ENCODE data around the gene LRCH3.

- TF ChIP-seq CTCF (IDR thresholded peaks at IDR 0.05), result no peak
- TF ChIP-seq POLR2A (IDR thresholded peaks at IDR 0.05), result no peak
Measured at GRCh38 chr3:197756704-197757103, 34.4 kb upstream of the LRCH3 start.

All from heart left ventricle (tissue), 13 donors.